ENCODE data around the gene NINJ2. TPM values are rescaled to one million over a fixed set of nuclear protein-coding genes. Genes with fewer than 3 reads are reported as not detected.
A peak's percentile ranks its signal among the peaks of the same experiment; 100 is the strongest.
"Not testable (repeated sequence)": the region's sequence is repeated elsewhere in the genome, so short reads cannot be mapped to it uniquely, and the experiment has no call there.

NINJ2 gene
- total RNA-seq, 4 donors from 2014 or later, result 1.4 to 8.0 (median 5.6) TPM

DNA sequence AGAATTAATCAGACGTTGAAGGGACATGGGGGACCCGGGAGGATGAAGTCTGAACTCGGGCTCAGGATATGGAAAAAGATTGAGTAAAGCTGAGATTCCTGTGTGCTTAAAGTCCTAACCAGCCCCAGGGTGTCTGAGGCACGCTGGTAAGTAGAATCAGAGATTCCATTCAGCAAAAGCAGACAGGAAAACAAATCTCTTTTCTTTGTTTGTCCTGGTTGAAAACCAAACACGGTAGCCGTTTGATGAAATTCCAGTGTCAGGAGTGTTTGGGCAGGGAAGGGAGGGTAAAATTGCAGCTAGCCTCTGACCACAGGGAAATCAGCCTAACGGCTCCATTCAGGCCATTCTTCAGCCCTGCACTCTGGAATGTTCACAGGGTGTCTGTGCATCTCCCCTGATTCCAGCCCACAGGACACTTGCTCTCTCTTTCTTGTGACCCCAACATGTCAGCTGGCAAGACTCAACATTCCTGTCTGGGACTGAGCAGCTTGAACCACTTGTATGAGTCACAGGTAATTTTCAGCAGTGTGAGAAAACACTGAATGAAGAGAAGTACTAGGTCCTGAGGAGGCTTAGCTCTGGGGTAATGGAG, 31.0 kb downstream of the NINJ2 start:
- H3K36me3 ChIP-seq, result no peaks in the 10 kb centered on the region
- H3K27me3 ChIP-seq, result no peaks in the 10 kb centered on the region
- H3K9me3 ChIP-seq, result no peaks in the 10 kb centered on the region
- H3K4me3 ChIP-seq, result no peak overlapping the region
- DNase-seq, result no peak
- TF ChIP-seq POLR2A (IDR thresholded peaks at IDR 0.05) (no peak), POLR2AphosphoS5 (IDR thresholded peaks at IDR 0.05) (peak in 1 of 3 donors; percentile 5)
- H3K27ac ChIP-seq, result peak overlapping the region; percentile 39 to 76 (median 64)
- WGBS, 2 donors (ENCODE audit: low coverage in 1 of 2), result 15 to 25% methylated on average over 2 to 7 of the region's 7 CpGs
- H3K4me1 ChIP-seq, result peaks cover 0 to 18% (median 2%) of the 10 kb centered on the region in 4 donors
- intact Hi-C loops (cut with DNase I; ENCODE audit: low total_unique reads), result no loop called here
- in situ Hi-C loops (cut with MboI; ENCODE audit: low pct_ligation_motif_present in 1 of 4, low pct_unique_long_range_greater_than_20kb in 1 of 4, low sequenced_read_pairs in 3 of 4), result no loop called here

DNA sequence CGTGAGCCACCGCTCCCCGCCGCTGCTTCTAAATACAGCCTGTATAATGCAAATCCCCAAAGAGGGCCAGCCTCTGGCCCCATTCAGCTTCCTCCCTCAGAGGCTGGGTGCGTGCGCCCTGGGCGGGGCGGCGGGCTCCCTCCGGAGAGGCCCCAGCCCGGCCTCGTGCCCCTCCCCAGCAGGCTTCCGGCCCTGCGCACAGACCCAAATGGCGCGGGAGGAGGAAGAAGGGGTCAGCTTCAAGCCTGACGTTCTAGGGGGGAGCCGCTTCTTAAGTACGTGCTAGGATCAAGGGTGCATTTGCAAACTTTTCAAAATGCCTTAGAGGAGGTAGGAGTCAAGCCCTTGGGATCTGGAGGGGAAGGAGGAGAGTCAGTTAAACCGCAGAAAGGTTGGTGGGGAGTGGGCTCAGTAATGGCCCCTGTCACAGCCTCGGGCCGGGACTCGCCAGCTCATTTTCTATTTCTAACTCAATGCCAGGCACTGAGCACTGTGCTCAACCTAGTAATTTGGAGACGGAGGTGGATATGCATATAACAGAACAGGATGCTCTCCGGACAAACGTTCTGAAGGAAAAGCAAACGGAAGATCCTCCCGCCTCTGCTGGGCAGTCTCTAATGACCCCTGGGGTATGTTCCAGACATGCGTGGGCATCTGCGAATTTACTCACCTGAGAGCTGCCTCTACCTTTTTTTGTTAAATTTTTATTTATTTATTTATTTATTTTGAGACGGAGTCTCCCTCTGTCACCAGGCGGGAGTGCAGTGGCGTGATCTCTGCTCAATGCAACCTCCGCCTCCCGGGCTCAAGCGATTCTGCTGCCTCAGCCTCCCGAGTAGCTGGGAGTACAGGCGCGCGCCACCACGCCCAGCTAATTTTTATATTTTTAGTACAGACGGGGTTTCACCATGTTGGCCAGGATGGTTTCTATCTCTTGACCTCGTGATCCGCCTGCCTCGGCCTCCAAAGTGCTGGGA, 32.3 kb downstream of the NINJ2 start:
- H3K4me3 ChIP-seq, result peak overlapping the region in 3 of 4 donors; percentile 9 to 33 (median 12)
- in situ Hi-C loops (cut with MboI; ENCODE audit: low pct_ligation_motif_present in 1 of 4, low pct_unique_long_range_greater_than_20kb in 1 of 4, low sequenced_read_pairs in 3 of 4), result no loop called here

DNA sequence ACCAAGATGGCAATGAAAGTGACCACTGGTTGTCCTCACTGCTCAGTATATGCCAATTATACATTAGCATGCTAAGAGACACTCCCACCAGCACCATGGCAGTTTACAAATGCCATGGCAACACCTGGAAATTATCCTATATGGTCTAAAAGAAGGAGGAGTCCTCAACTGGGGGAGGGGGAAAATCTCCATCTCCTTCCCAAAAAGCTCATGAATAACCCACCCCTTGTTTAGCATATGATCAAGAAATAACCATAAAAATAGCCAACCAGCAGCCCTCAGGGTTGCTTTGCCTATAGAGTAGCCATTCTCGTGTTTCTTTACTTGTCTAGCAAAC, 34.5 kb downstream of the NINJ2 start:
- DNase-seq; intact Hi-C loops (cut with DNase I; ENCODE audit: low total_unique reads); H3K4me3 ChIP-seq; H3K36me3 ChIP-seq; H3K27me3 ChIP-seq; H3K27ac ChIP-seq; H3K9me3 ChIP-seq; in situ Hi-C loops (cut with MboI; ENCODE audit: low pct_ligation_motif_present in 1 of 4, low pct_unique_long_range_greater_than_20kb in 1 of 4, low sequenced_read_pairs in 3 of 4): not testable (repeated sequence)
- 89 to 97% methylated on average over 1 of the region's 1 CpG for WGBS, 2 donors (ENCODE audit: low coverage in 1 of 2)
- H3K4me1 ChIP-seq, result peaks cover 0 to 18% (median 2%) of the 10 kb centered on the region in 4 donors

More for the DNA sequence above, 32.3 kb downstream of the NINJ2 start:
- intact Hi-C loops (cut with DNase I; ENCODE audit: low total_unique reads), result no loop called here
- WGBS, 2 donors (ENCODE audit: low coverage in 1 of 2), result 58 to 75% methylated on average over 12 to 43 of the region's 45 CpGs
- H3K27me3 ChIP-seq, result no peaks in the 10 kb centered on the region
- peak overlapping the region; percentile 53 to 76 (median 64) for H3K27ac ChIP-seq
- peaks cover 0 to 18% (median 2%) of the 10 kb centered on the region in 4 donors for H3K4me1 ChIP-seq
- DNase-seq, result peak; percentile 84
- H3K36me3 ChIP-seq, result no peaks in the 10 kb centered on the region
- TF ChIP-seq EP300 (IDR thresholded peaks at IDR 0.05; ENCODE audit: low read depth) (no peak), POLR2A (IDR thresholded peaks at IDR 0.05) (peak; percentile 29), POLR2AphosphoS5 (IDR thresholded peaks at IDR 0.05) (peak in 2 of 3 donors; percentile 20 to 37)
- TF ChIP-seq, protein P1, sequence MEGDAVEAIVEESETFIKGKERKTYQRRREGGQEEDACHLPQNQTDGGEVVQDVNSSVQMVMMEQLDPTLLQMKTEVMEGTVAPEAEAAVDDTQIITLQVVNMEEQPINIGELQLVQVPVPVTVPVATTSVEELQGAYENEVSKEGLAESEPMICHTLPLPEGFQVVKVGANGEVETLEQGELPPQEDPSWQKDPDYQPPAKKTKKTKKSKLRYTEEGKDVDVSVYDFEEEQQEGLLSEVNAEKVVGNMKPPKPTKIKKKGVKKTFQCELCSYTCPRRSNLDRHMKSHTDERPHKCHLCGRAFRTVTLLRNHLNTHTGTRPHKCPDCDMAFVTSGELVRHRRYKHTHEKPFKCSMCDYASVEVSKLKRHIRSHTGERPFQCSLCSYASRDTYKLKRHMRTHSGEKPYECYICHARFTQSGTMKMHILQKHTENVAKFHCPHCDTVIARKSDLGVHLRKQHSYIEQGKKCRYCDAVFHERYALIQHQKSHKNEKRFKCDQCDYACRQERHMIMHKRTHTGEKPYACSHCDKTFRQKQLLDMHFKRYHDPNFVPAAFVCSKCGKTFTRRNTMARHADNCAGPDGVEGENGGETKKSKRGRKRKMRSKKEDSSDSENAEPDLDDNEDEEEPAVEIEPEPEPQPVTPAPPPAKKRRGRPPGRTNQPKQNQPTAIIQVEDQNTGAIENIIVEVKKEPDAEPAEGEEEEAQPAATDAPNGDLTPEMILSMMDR (IDR thresholded peaks at IDR 0.05), result no peak
- H3K9me3 ChIP-seq, result no peaks in the 10 kb centered on the region

DNA sequence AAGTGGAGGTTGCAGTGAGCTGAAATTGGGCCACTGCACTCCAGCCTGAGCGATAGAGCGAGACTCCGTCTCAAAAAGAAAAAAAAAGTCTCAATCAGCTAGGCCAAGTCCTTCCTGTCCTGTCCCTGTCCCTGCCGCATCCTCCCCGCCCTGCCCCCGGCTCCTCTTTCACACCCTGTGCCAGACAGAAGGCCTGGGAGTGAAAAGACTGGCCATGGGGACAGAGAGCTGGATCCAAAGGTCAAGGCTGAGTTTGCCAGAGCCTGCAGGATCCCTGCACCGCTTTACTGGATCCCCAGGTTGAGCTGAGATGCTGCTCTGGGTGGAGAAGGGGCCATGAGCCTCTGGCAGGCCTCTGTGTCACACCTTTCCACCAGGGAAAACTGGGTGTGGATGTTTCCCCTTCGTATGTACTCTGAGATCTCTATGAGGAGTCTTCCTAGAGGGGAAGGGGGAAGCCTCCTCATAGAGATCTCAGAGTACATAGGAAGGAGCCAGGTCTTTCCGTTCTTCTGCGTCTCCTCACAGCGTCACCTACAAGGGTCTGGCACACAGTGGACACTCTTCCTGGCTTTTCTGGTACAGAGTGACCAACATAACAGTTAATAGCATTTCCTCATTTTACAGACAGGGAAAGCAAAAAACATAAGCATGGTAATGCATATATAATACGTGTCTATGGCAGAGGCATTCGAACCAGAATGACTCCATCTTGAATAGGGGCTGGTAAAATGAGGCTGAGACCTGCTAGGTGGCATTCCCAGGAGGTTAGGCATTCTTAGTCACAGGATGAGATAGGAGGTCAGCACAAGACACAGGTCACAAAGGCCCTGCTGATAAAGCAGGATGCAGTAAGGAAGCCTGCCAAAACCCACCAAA, 35.1 kb downstream of the NINJ2 start:
- Histone ChIP-seq H3K27ac (no peak overlapping the region), H3K27me3 (no peaks in the 10 kb centered on the region), H3K9me3 (no peaks in the 10 kb centered on the region), H3K36me3 (no peaks in the 10 kb centered on the region), H3K4me3 (no peak overlapping the region), H3K4me1 (peaks cover 0 to 18% (median 2%) of the 10 kb centered on the region in 4 donors)
- DNase-seq, result no peak
- TF ChIP-seq POLR2AphosphoS5 (IDR thresholded peaks at IDR 0.05) (no peak), POLR2A (IDR thresholded peaks at IDR 0.05) (no peak), EP300 (IDR thresholded peaks at IDR 0.05; ENCODE audit: low read depth) (no peak)
- TF ChIP-seq, protein P1 (IDR thresholded peaks at IDR 0.05), result no peak
- in situ Hi-C loops (cut with MboI; ENCODE audit: low pct_ligation_motif_present in 1 of 4, low pct_unique_long_range_greater_than_20kb in 1 of 4, low sequenced_read_pairs in 3 of 4), result no loop called here
- intact Hi-C loops (cut with DNase I; ENCODE audit: low total_unique reads), result no loop called here
- WGBS, 2 donors (ENCODE audit: low coverage in 1 of 2), result 79 to 93% methylated on average over 5 to 13 of the region's 13 CpGs
